Measurements from ENCODE around the gene ARHGAP26.
A peak's percentile ranks its signal among the peaks of the same experiment; 100 is the strongest.

Gene ARHGAP26

GRCh38 chr5:143247134-143247815 lies 477.1 kb downstream of the ARHGAP26 start:
- no peak for DNase-seq (ENCODE audit: low spot score)

- no peak for DNase-seq (ENCODE audit: low spot score)
These were observed 478.2 kb downstream of the ARHGAP26 start for GRCh38 chr5:143248391-143248790.

- DNase-seq (ENCODE audit: low spot score) = no peak
These were observed 478.8 kb downstream of the ARHGAP26 start for GRCh38 chr5:143248822-143249579.

GRCh38 chr5:143249851-143250250 lies 479.7 kb downstream of the ARHGAP26 start:
- DNase-seq (ENCODE audit: low spot score) = no peak

GRCh38 chr5:143251190-143251589 lies 481.0 kb downstream of the ARHGAP26 start:
- no peak for DNase-seq (ENCODE audit: low spot score)

- no peak for DNase-seq (ENCODE audit: low spot score)
These were observed 481.8 kb downstream of the ARHGAP26 start for GRCh38 chr5:143251946-143252345.

- DNase-seq (ENCODE audit: low spot score) = no peak
These were observed 484.6 kb downstream of the ARHGAP26 start for GRCh38 chr5:143254819-143255218.

GRCh38 chr5:143258559-143259253 lies 488.5 kb downstream of the ARHGAP26 start:
- DNase-seq (ENCODE audit: low spot score) = no peak

- DNase-seq (ENCODE audit: low spot score) = no peak
These were observed 489.1 kb downstream of the ARHGAP26 start for GRCh38 chr5:143259254-143259605.

- DNase-seq (ENCODE audit: low spot score) = no peak
These were observed 491.7 kb downstream of the ARHGAP26 start for GRCh38 chr5:143261748-143262392.

GRCh38 chr5:143262393-143263174 lies 492.4 kb downstream of the ARHGAP26 start:
- no peak for DNase-seq (ENCODE audit: low spot score)

GRCh38 chr5:143263272-143263810 lies 493.2 kb downstream of the ARHGAP26 start:
- no peak for DNase-seq (ENCODE audit: low spot score)

GRCh38 chr5:143265995-143266394 lies 495.8 kb downstream of the ARHGAP26 start:
- no peak for DNase-seq (ENCODE audit: low spot score)

- no peak for DNase-seq (ENCODE audit: low spot score)
These were observed 497.0 kb downstream of the ARHGAP26 start for GRCh38 chr5:143267186-143267585.

GRCh38 chr5:143268388-143268787 lies 498.2 kb downstream of the ARHGAP26 start:
- no peak for DNase-seq (ENCODE audit: low spot score)

- DNase-seq (ENCODE audit: low spot score) = no peak
These were observed 501.3 kb downstream of the ARHGAP26 start for GRCh38 chr5:143271431-143271830.

- no peak for DNase-seq (ENCODE audit: low spot score)
These were observed 504.8 kb downstream of the ARHGAP26 start for GRCh38 chr5:143274952-143275351.

- DNase-seq (ENCODE audit: low spot score) = no peak
These were observed 505.6 kb downstream of the ARHGAP26 start for GRCh38 chr5:143275512-143276363.

- DNase-seq (ENCODE audit: low spot score) = peak; percentile 52
These were observed 507.4 kb downstream of the ARHGAP26 start for GRCh38 chr5:143277536-143277935.
